ENCODE measurements around the gene RNF130. TPM values are rescaled to one million over a fixed set of nuclear protein-coding genes. Genes with fewer than 3 reads are reported as not detected.

RNF130 gene
- total RNA-seq, 2 donors from 2014 or later: 10.8 to 15.3 TPM

GRCh38 chr5:180112181-180112861 is 40.8 kb upstream of the RNF130 start:
- no peak for ATAC-seq
- no peak overlapping the region for H3K4me3 Mint-ChIP-seq
- H3K27me3 Mint-ChIP-seq: peaks cover 4% of the 10 kb centered on the region
- no peak overlapping the region for H3K27ac Mint-ChIP-seq
- H3K9me3 ChIP-seq (ENCODE audit: control insufficient read depth, low read length, poor library complexity, severe bottlenecking): no peaks in the 10 kb centered on the region
- DNase-seq: no peak
- no peaks in the 10 kb centered on the region for H3K4me1 Mint-ChIP-seq
- peaks cover 3% of the 10 kb centered on the region for H3K36me3 Mint-ChIP-seq (ENCODE audit: low read depth)

GRCh38 chr5:180111273-180112002 is 39.9 kb upstream of the RNF130 start:
- Mint-ChIP-seq H3K27me3 (peaks cover 4% of the 10 kb centered on the region), H3K4me1 (no peaks in the 10 kb centered on the region), H3K4me3 (no peak overlapping the region), H3K27ac (no peak overlapping the region), H3K36me3 (ENCODE audit: low read depth) (peaks cover 3% of the 10 kb centered on the region)
- peaks cover 1% of the 10 kb centered on the region for H3K9me3 ChIP-seq (ENCODE audit: control insufficient read depth, low read length, poor library complexity, severe bottlenecking)
- DNase-seq: no peak
- ATAC-seq: no peak

GRCh38 chr5:180109920-180110319 is 38.4 kb upstream of the RNF130 start:
- H3K27ac Mint-ChIP-seq: no peak overlapping the region
- H3K4me1 Mint-ChIP-seq: no peaks in the 10 kb centered on the region
- H3K36me3 Mint-ChIP-seq (ENCODE audit: low read depth): peaks cover 3% of the 10 kb centered on the region
- H3K4me3 Mint-ChIP-seq: no peak overlapping the region
- DNase-seq (no peak), ATAC-seq (no peak)
- peaks cover 4% of the 10 kb centered on the region for H3K9me3 ChIP-seq (ENCODE audit: control insufficient read depth, low read length, poor library complexity, severe bottlenecking)
- H3K27me3 Mint-ChIP-seq: peaks cover 4% of the 10 kb centered on the region

GRCh38 chr5:180107005-180107404 is 35.4 kb upstream of the RNF130 start:
- no peak overlapping the region for H3K4me3 Mint-ChIP-seq
- no peak for DNase-seq
- no peaks in the 10 kb centered on the region for H3K4me1 Mint-ChIP-seq
- peaks cover 3% of the 10 kb centered on the region for H3K36me3 Mint-ChIP-seq (ENCODE audit: low read depth)
- H3K27me3 Mint-ChIP-seq: peaks cover 14% of the 10 kb centered on the region
- peaks cover 4% of the 10 kb centered on the region for H3K9me3 ChIP-seq (ENCODE audit: control insufficient read depth, low read length, poor library complexity, severe bottlenecking)
- ATAC-seq: no peak
- no peak overlapping the region for H3K27ac Mint-ChIP-seq

DNA sequence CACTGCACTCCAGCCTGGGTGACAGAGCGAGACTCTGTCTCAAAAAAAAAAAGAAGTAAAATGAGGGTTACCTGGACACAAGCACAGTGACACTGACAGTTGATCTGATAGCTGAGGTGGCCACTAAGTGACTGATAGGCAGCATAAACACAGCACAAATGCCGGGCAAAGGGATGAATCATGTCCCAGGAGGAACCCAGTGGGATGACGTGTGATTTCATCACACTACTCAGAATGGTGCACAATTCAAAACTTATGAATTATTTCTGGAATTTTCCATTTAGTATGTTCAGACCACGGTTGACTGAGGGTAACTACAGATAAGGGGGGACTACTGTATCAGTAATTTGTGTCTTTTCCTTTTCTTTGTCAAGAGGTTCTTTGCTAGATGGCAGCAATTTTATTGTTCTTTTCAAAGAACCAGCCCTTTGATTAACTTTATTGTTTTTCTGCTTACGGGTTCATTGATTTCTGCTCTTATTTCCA is 34.3 kb upstream of the RNF130 start:
- Mint-ChIP-seq H3K27ac (no peak overlapping the region), H3K4me3 (no peak overlapping the region), H3K27me3 (peaks cover 14% of the 10 kb centered on the region), H3K4me1 (no peaks in the 10 kb centered on the region), H3K36me3 (ENCODE audit: low read depth) (peaks cover 3% of the 10 kb centered on the region)
- ATAC-seq (no peak), DNase-seq (no peak)
- H3K9me3 ChIP-seq (ENCODE audit: control insufficient read depth, low read length, poor library complexity, severe bottlenecking): peaks cover 4% of the 10 kb centered on the region

DNA sequence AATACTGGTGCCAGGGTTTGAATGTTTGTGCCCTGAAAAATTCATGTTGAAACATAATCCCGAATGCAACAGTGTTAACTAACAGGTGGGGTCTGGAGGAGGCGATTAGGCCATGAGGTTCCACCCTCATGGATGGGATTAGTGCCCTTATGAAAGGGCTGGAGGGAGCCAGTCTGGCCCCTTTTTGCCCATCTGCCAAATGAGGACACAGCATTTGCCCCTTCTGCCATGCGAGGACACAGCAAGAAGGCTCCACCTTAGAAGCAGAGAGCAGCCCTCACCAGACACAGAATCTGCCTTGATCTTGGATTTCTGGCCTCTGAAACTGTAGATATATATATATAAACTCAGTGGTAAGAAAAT is 32.6 kb upstream of the RNF130 start:
- no peaks in the 10 kb centered on the region for H3K4me1 Mint-ChIP-seq
- H3K36me3 Mint-ChIP-seq (ENCODE audit: low read depth): peaks cover 3% of the 10 kb centered on the region
- no peak for ATAC-seq
- H3K27ac Mint-ChIP-seq: no peak overlapping the region
- H3K9me3 ChIP-seq (ENCODE audit: control insufficient read depth, low read length, poor library complexity, severe bottlenecking): peaks cover 4% of the 10 kb centered on the region
- no peak overlapping the region for H3K4me3 Mint-ChIP-seq
- H3K27me3 Mint-ChIP-seq: peaks cover 14% of the 10 kb centered on the region
- DNase-seq: no peak

DNA sequence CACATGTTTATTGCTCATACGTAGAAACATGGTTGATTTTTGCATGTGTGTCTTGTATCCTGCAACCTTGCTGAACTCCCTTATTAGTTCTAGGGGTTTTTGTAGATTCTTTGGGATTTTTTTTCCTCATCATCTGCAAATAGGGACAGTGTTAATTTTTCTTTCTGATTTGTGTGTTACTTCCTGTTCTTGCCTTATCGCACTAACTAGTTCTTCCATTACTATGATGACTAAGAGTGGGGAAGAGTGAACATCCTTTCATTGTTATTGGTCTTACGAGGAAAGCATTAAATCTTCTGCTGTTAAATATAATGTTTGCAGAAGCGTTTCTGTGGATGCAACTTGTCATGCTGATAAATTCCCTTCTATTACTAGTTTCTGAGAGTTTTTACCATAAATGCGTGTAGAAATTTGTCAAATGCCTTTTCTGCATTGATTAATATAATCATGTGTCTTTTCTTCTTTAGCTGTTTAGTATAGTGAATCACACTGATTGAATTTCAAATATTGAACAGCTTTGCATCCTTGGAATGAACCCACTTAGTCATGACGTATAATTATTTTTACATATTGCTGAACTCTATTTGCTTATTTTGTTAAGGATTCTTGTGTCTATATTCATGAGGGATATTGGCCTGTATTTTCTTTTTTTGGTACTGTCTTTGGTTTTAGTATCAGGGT is 32.1 kb upstream of the RNF130 start:
- H3K9me3 ChIP-seq (ENCODE audit: control insufficient read depth, low read length, poor library complexity, severe bottlenecking): peaks cover 4% of the 10 kb centered on the region
- DNase-seq (no peak), ATAC-seq (no peak)
- Mint-ChIP-seq H3K36me3 (ENCODE audit: low read depth) (peaks cover 3% of the 10 kb centered on the region), H3K27ac (no peak overlapping the region), H3K4me1 (no peaks in the 10 kb centered on the region), H3K4me3 (no peak overlapping the region), H3K27me3 (peaks cover 14% of the 10 kb centered on the region)

DNA sequence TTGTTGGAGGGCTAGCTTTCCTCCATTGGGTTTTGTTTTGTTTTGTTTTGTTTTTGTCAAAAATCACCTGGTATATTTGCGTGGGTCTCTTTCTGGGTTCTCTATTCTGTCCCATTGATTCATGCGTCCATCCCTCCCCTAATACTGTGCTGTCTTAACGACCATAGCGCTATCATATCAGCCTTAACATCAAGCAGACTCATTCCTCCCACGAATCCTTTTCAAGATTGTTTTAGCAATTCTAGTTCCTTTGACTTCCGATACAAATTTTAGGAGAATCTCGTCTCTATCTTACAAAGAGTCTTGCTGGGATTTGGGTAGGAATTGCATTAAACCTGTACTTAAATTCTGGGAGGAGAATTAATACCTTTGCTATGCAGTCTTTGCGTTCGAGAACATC is 31.1 kb upstream of the RNF130 start:
- no peak for ATAC-seq
- no peaks in the 10 kb centered on the region for H3K4me1 Mint-ChIP-seq
- H3K36me3 Mint-ChIP-seq (ENCODE audit: low read depth): no peaks in the 10 kb centered on the region
- H3K27me3 Mint-ChIP-seq: peaks cover 14% of the 10 kb centered on the region
- H3K4me3 Mint-ChIP-seq: no peak overlapping the region
- H3K27ac Mint-ChIP-seq: no peak overlapping the region
- peaks cover 4% of the 10 kb centered on the region for H3K9me3 ChIP-seq (ENCODE audit: control insufficient read depth, low read length, poor library complexity, severe bottlenecking)
- no peak for DNase-seq

DNA sequence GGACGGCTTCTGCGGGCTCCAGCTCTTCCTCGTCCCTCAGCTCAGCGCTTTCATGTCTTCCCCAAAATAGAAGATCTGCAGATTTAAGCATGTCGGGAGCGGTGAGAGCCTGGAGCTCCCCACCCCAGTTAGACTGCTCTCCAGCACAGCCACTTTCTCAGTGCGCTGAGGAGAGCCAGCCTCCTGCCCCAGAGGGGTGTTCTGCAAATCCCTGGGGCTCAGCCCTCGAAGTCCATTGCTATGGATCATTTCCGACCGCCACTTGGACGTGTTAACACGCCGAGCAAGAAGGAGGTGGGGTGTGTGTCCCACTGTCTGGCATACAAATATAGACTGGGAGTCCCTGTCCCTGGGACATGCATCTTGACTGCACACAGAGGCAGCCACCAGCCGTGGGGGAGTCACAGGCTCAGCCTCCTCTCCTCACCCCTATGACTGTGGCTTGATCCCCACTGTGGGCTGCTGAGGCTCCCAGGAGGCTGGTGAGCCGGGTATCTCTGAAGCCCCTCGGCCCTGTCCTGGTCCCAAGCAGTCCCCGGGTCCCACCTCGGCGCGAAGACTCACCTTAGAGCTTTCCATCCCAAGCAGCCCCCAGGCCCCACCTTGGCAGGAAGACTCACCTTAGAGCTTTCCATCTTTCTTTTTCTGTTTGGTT is 30.0 kb upstream of the RNF130 start:
- Mint-ChIP-seq H3K27ac (no peak overlapping the region), H3K36me3 (ENCODE audit: low read depth) (no peaks in the 10 kb centered on the region), H3K27me3 (peaks cover 19% of the 10 kb centered on the region), H3K4me1 (no peaks in the 10 kb centered on the region), H3K4me3 (no peak overlapping the region)
- DNase-seq (no peak), ATAC-seq (no peak)
- peaks cover 4% of the 10 kb centered on the region for H3K9me3 ChIP-seq (ENCODE audit: control insufficient read depth, low read length, poor library complexity, severe bottlenecking)

- no peak overlapping the region for H3K4me3 Mint-ChIP-seq
- DNase-seq (no peak), ATAC-seq (no peak)
- H3K36me3 Mint-ChIP-seq (ENCODE audit: low read depth): no peaks in the 10 kb centered on the region
- no peak overlapping the region for H3K27ac Mint-ChIP-seq
- H3K9me3 ChIP-seq (ENCODE audit: control insufficient read depth, low read length, poor library complexity, severe bottlenecking): no peaks in the 10 kb centered on the region
- H3K4me1 Mint-ChIP-seq: no peaks in the 10 kb centered on the region
- H3K27me3 Mint-ChIP-seq: peaks cover 19% of the 10 kb centered on the region
Measured at GRCh38 chr5:180100621-180101450, 29.3 kb upstream of the RNF130 start.

DNA sequence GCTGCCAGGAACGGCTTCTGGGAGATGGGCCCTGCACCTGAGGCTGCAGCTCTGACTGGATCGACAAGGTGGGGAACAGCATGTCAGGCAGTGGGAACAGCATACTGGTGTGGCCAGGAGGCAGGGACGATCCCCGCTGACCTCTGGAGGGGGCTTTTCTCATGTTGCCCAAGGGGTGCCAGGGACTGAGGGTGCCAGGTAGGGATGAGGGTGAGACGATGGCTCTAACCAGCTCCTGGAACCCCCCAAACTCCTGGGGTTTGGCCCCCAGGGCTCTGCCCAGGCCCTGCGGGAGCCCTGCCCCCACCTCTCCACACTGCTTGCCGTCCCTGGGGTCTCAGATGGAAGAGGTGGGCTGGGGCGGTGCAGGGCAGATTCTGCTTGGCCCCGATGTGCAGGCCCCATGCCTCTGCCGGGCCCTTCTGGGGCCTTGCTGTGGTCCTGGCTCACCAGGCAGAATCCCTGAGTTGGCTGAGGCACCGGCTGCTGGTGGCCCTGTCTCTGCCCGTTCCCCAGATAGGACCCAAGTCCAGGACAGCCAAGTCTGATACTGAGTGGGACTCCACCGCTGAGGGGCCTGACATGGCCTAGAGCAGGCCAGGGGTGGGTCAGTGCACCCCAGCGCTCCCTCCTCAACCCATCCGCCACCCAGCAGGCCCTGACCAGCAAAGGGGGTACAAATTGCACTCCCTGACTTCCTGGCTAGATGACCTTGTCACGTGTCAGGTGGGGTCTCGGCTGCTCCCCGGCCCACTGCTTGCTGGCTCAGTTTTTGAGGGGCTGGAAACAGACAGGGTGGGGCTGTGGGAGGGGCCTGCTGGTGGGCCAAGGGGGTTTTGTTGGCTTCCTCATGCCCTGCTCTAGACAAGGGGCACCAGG is 28.4 kb upstream of the RNF130 start:
- Mint-ChIP-seq H3K27ac (no peak overlapping the region), H3K27me3 (peaks cover 25% of the 10 kb centered on the region), H3K4me3 (no peak overlapping the region), H3K36me3 (ENCODE audit: low read depth) (no peaks in the 10 kb centered on the region), H3K4me1 (no peaks in the 10 kb centered on the region)
- DNase-seq (no peak), ATAC-seq (no peak)
- no peaks in the 10 kb centered on the region for H3K9me3 ChIP-seq (ENCODE audit: control insufficient read depth, low read length, poor library complexity, severe bottlenecking)

All from T-helper 17 cell (primary cell).